ENCODE measurements around the gene MICAL3. TPM values are rescaled to one million over a fixed set of nuclear protein-coding genes. Genes with fewer than 3 reads are reported as not detected.

Gene MICAL3
- total and polyA plus RNA-seq, 9 of the 15 experiments (the other 6 are each of a cell fraction or from before 2014, with no cell fraction given) = 0.53 to 32.1 (median 12.3) TPM

DNA sequence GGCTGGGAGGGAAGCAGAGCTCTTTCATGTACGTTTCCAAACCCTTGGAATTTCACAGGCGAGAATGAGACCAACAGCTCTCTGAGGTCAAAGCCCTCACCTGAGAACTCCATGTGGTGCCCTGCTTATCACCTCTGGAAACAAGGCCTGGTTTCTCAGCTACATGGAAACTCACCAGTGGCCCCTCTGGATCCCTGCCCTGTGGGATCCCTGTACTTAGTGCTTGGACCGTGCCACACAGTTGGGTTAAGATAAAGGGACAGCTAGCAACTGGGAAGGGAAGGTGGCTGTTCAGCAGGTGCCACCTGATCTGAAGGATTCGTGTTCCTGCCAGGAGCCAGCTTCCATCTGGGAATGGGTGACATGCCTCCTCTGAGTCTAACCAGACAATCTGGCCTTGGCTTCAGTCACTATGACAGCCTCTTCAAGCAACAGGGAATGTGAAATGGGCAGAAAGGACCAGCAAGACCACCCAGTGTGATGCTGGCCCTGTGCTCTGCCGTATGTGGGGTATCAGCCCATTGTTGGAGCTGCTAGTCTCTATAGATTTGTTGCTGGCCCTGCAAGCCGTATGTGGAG lies 195.8 kb downstream of the MICAL3 start (continued):
- TF ChIP-seq, protein P1, sequence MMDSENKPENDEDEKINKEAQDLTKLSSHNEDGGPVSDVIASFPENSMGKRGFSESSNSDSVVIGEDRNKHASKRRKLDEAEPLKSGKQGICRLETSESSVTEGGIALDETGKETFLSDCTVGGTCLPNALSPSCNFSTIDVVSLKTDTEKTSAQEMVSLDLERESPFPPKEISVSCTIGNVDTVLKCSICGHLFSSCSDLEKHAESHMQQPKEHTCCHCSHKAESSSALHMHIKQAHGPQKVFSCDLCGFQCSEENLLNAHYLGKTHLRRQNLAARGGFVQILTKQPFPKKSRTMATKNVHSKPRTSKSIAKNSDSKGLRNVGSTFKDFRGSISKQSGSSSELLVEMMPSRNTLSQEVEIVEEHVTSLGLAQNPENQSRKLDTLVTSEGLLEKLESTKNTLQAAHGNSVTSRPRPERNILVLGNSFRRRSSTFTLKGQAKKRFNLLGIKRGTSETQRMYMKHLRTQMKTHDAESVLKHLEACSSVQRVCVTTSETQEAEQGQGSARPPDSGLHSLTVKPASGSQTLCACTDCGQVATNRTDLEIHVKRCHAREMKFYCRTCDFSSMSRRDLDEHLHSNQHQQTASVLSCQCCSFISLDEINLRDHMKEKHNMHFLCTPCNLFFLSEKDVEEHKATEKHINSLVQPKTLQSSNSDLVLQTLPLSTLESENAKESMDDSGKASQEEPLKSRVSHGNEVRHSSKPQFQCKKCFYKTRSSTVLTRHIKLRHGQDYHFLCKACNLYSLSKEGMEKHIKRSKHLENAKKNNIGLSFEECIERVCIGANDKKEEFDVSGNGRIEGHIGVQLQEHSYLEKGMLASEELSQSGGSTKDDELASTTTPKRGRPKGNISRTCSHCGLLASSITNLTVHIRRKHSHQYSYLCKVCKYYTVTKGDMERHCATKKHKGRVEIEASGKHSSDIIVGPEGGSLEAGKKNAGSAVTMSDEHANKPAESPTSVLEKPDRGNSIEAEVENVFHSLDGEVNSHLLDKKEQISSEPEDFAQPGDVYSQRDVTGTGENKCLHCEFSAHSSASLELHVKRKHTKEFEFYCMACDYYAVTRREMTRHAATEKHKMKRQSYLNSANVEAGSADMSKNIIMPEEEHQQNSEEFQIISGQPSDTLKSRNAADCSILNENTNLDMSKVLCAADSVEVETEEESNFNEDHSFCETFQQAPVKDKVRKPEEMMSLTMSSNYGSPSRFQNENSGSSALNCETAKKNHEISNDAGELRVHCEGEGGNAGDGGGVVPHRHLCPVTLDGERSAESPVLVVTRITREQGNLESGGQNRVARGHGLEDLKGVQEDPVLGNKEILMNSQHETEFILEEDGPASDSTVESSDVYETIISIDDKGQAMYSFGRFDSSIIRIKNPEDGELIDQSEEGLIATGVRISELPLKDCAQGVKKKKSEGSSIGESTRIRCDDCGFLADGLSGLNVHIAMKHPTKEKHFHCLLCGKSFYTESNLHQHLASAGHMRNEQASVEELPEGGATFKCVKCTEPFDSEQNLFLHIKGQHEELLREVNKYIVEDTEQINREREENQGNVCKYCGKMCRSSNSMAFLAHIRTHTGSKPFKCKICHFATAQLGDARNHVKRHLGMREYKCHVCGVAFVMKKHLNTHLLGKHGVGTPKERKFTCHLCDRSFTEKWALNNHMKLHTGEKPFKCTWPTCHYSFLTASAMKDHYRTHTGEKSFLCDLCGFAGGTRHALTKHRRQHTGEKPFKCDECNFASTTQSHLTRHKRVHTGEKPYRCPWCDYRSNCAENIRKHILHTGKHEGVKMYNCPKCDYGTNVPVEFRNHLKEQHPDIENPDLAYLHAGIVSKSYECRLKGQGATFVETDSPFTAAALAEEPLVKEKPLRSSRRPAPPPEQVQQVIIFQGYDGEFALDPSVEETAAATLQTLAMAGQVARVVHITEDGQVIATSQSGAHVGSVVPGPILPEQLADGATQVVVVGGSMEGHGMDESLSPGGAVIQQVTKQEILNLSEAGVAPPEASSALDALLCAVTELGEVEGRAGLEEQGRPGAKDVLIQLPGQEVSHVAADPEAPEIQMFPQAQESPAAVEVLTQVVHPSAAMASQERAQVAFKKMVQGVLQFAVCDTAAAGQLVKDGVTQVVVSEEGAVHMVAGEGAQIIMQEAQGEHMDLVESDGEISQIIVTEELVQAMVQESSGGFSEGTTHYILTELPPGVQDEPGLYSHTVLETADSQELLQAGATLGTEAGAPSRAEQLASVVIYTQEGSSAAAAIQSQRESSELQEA (IDR thresholded peaks at IDR 0.05; ENCODE audit: low read depth) = no peak
- no peak for TF ChIP-seq RNF219 (CRISPR knock-in tag; IDR thresholded peaks at IDR 0.05)

Measured in K562 (cell line).